SK-N-SH (cell line): Measurements from ENCODE around the gene HSD17B12. TPM values are rescaled to one million over a fixed set of nuclear protein-coding genes. Genes with fewer than 3 reads are reported as not detected.
A peak's percentile ranks its signal among the peaks of the same experiment; 100 is the strongest.

Experiments used
- CTCF ChIA-PET: fragments of 300-600, 350-600 bp; formaldehyde crosslinking; extraction: SDS; loops from one replicate; lab custom pipeline; 2021; lab: Yijun Ruan, JAX
- POLR2A ChIA-PET: fragments of 350-600 bp; sonication (Branson Sonifier 250); formaldehyde crosslinking; extraction: SDS; loops from one replicate; lab custom pipeline; 2020; ENCODE audit warnings: antibody characterized with exemption, inconsistent platforms; lab: Yijun Ruan, JAX
- DNase-seq: peaks from one replicate; pipeline ENCODE4 v3.0.0; 2012
- H2AFZ ChIP-seq: fragments of 200-600 bp; sonication (generic); 2 replicates; pipeline ENCODE4 v1.8.1; 2016; ENCODE audit warnings: antibody characterized with exemption, mild to moderate bottlenecking, low read depth
- H3F3A ChIP-seq: fragments of 200-600 bp; sonication (generic); replicated peaks from 2 replicates; pipeline ENCODE3; 2016; ENCODE audit warnings: antibody characterized with exemption, mild to moderate bottlenecking; ENCODE audit not compliant: insufficient read depth
- H3K27ac ChIP-seq, 2 experiments: fragments of 200-500 bp in 1 of 2; fragments of 200-600 bp in 1 of 2; sonication (Bioruptor generic) in 1 of 2; sonication (generic), shearing (Covaris generic) in 1 of 2; 2 replicates each; pipeline versions ENCODE4 v1.5.1 to v1.6.1; 2014 to 2016; ENCODE audit warnings: low read depth in 2 of 2, inconsistent platforms in 1 of 2, low read length in 1 of 2, mild to moderate bottlenecking in 1 of 2, mixed read lengths in 1 of 2
- H3K27me3 ChIP-seq: fragments of 200-600 bp; sonication (generic), shearing (Covaris generic); 2 replicates; pipeline ENCODE4 v1.6.1; 2016; ENCODE audit warnings: mixed run types; ENCODE audit not compliant: insufficient read depth
- H3K36me3 ChIP-seq, 2 experiments: fragments of 200-500 bp in 1 of 2; fragments of 200-600 bp in 1 of 2; sonication (Bioruptor generic) in 1 of 2; sonication (generic) in 1 of 2; replicated peaks in 1 of 2; 2 replicates each; pipeline versions ENCODE3 to v1.5.1; 2014 to 2016; ENCODE audit warnings: low read length in 1 of 2, mild to moderate bottlenecking in 1 of 2; ENCODE audit not compliant: insufficient read depth in 2 of 2, control insufficient read depth in 1 of 2
- H3K4me1 ChIP-seq, 2 experiments: fragments of 200-500 bp in 1 of 2; fragments of 200-600 bp in 1 of 2; sonication (Bioruptor generic) in 1 of 2; sonication (generic), shearing (Covaris generic) in 1 of 2; 2 replicates each; pipeline versions ENCODE4 v1.5.1 to v1.6.1; 2014 to 2016; ENCODE audit warnings: low read depth in 1 of 2, low read length in 1 of 2, mixed run types in 1 of 2; ENCODE audit not compliant: insufficient read depth in 2 of 2, control insufficient read depth in 1 of 2
- H3K4me2 ChIP-seq: fragments of 200-600 bp; sonication (generic), shearing (Covaris generic); 2 replicates; pipeline ENCODE4 v1.6.1; 2017; ENCODE audit warnings: mixed run types
- H3K4me3 ChIP-seq, 2 experiments: fragments of 200-500 bp in 1 of 2; fragments of 200-600 bp in 1 of 2; sonication (Bioruptor generic) in 1 of 2; sonication (generic), shearing (Covaris generic) in 1 of 2; 2 replicates each; pipeline versions ENCODE4 v1.5.1 to v1.8.1; 2014 to 2016; ENCODE audit warnings: low read depth in 2 of 2, inconsistent platforms in 1 of 2, low read length in 1 of 2, mild to moderate bottlenecking in 1 of 2, mixed read lengths in 1 of 2, moderate library complexity in 1 of 2
- H3K79me2 ChIP-seq: fragments of 200-600 bp; sonication (generic); 2 replicates; pipeline ENCODE4 v1.8.1; 2017; ENCODE audit warnings: mild to moderate bottlenecking; ENCODE audit not compliant: insufficient read depth
- H3K9ac ChIP-seq: fragments of 200-600 bp; sonication (generic); 2 replicates; pipeline ENCODE4 v1.6.1; 2017; ENCODE audit warnings: mixed run types
- H3K9me2 ChIP-seq: fragments of 200-600 bp; sonication (generic); 2 replicates; pipeline ENCODE4 v1.6.1; 2017; ENCODE audit warnings: mixed run types
- H3K9me3 ChIP-seq: fragments of 200-600 bp; sonication (generic); 2 replicates; pipeline ENCODE4 v1.6.1; 2017; ENCODE audit warnings: mixed run types, mild to moderate bottlenecking, moderate library complexity
- H4K20me1 ChIP-seq: fragments of 200-600 bp; sonication (generic); 2 replicates; pipeline ENCODE4 v1.6.1; 2017; ENCODE audit warnings: mild to moderate bottlenecking, mixed run types; ENCODE audit not compliant: insufficient read depth
- CTCF ChIP-seq: fragments of 200-600 bp; sonication (generic); IDR thresholded peaks from 2 replicates; pipeline ENCODE4 v1.6.1; 2017; ENCODE audit warnings: antibody characterized with exemption, mild to moderate bottlenecking, moderate library complexity
- EP300 ChIP-seq, 2 experiments: IDR thresholded peaks; 2 replicates each; pipeline versions ENCODE4 v1.4.0 to v1.6.1; 2012; ENCODE audit warnings: borderline replicate concordance in 1 of 2, low read depth in 1 of 2, low read length in 1 of 2
- FOXJ3 ChIP-seq: sonication (generic); formaldehyde crosslinking; IDR thresholded peaks from 2 replicates; pipeline ENCODE4 v1.5.1; 2020; ENCODE audit warnings: mild to moderate bottlenecking, missing genetic modification reagents
- FOXM1 ChIP-seq: IDR thresholded peaks from 2 replicates; pipeline ENCODE4 v1.4.0; 2012; ENCODE audit warnings: low read depth, mild to moderate bottlenecking
- GABPA ChIP-seq: IDR thresholded peaks from 2 replicates; pipeline ENCODE4 v1.4.0; 2012; ENCODE audit warnings: low read depth, mild to moderate bottlenecking
- GATA2 ChIP-seq: sonication (generic); formaldehyde crosslinking; IDR thresholded peaks from 2 replicates; pipeline ENCODE4 v1.5.0; 2020; ENCODE audit warnings: mild to moderate bottlenecking, missing genetic modification reagents
- RAD21 ChIP-seq: IDR thresholded peaks from 2 replicates; pipeline ENCODE4 v1.6.1; 2012; ENCODE audit warnings: mild to moderate bottlenecking, low read length
- REST ChIP-seq: IDR thresholded peaks from 2 replicates; pipeline ENCODE4 v1.6.1; 2012; ENCODE audit warnings: mild to moderate bottlenecking, low read depth, low read length, moderate library complexity
- RFX5 ChIP-seq: IDR thresholded peaks from 2 replicates; pipeline ENCODE4 v1.6.1; 2012; ENCODE audit warnings: mild to moderate bottlenecking, improper control_type of control experiment, low read length
- YY1 ChIP-seq: IDR thresholded peaks from 2 replicates; pipeline ENCODE4 v1.4.0; 2012; ENCODE audit warnings: low read depth, mild to moderate bottlenecking
- WGBS: methylation state at CpG from one replicate; pipeline ENCODE4 v1.1.6; 2017; ENCODE audit warnings: low lambda C conversion rate; 5-methylcytosine and 5-hydroxymethylcytosine counted together
- polyA plus RNA-seq, 3 experiments: library from polyadenylated mRNA; depleted of rRNA; stranded (reverse); fragments of >200 nt; gene quantifications; 2 replicates each; pipeline ENCODE4 v1.2.3, GENCODE V29; 2012

HSD17B12 gene
- polyA plus RNA-seq, 1 of the 3 experiments (the other 2 are of a cell fraction), result 19.7 TPM

- TF ChIP-seq RAD21 (no peak), FOXM1 (no peak), FOXJ3 (CRISPR knock-in tag) (no peak), EP300 (IDR thresholded peaks at IDR 0.05; ENCODE audit: borderline replicate concordance in 1 of 2, low read depth in 1 of 2, low read length in 1 of 2) (no peak)
Observed at GRCh38 chr11:43901551-43901950, 221.0 kb downstream of the HSD17B12 start (continued).

GRCh38 chr11:43903078-43903477 lies 222.5 kb downstream of the HSD17B12 start:
- TF ChIP-seq REST, result no peak
- TF ChIP-seq RFX5, result no peak
- TF ChIP-seq GABPA, result no peak
- no peak for TF ChIP-seq GATA2 (CRISPR knock-in tag)
- no peak for TF ChIP-seq CTCF
- no peak for TF ChIP-seq YY1
- 88% methylated on average over 2 of the region's 2 CpGs for WGBS
- Histone ChIP-seq H3K79me2 (no peaks in the 10 kb centered on the region), H4K20me1 (no peaks in the 10 kb centered on the region), H3K27ac (peak overlapping the region in 1 of 2 experiments; percentile 100; a peak in 2 of 4 replicates), H2AFZ (no peak overlapping the region), H3K27me3 (no peaks in the 10 kb centered on the region), H3K9me3 (no peaks in the 10 kb centered on the region), H3K4me2 (no peak overlapping the region), H3K36me3 (peaks cover 40 to 54% of the 10 kb centered on the region in 2 experiments), H3K9me2 (no peaks in the 10 kb centered on the region), H3K4me3 (no peak overlapping the region), H3K9ac (no peak overlapping the region), H3F3A (no peaks in the 10 kb centered on the region), H3K4me1 (peaks cover 0 to 41% of the 10 kb centered on the region in 2 experiments; a peak in 2 of 4 replicates)
- CTCF ChIA-PET, result interaction anchor here (1.3 to 9.2 kb wide), 6 partner anchors 9 to 42 kb away, joined by 5 to 90 read pairs (median 14); partner anchors contain the start of gene C11orf96
- POLR2A ChIA-PET, result interaction anchor here (0.7 to 4.5 kb wide), 6 partner anchors 11 to 85 kb away, joined by 3 to 47 read pairs (median 8); partner anchors contain the start of gene C11orf96
- no peak for DNase-seq
